NAMALWA (cell line): ENCODE measurements around the gene ACTL7A.
"Not testable (repeated sequence)": the region's sequence is repeated elsewhere in the genome, so short reads cannot be mapped to it uniquely, and the experiment has no call there.

Source experiments
- DNase-seq: peaks from one replicate; pipeline ENCODE4 v3.0.0-alpha.2; 2015; ENCODE audit warnings: low spot score

ACTL7A gene

GRCh38 chr9:108861997-108862396, at the start of gene ACTL7A:
Gene ACTL7A, plus strand, starts transcription at chr9:108862266. Its CDS starts 57 bp downstream, at chr9:108862323.
- DNase-seq, result no peak

DNA sequence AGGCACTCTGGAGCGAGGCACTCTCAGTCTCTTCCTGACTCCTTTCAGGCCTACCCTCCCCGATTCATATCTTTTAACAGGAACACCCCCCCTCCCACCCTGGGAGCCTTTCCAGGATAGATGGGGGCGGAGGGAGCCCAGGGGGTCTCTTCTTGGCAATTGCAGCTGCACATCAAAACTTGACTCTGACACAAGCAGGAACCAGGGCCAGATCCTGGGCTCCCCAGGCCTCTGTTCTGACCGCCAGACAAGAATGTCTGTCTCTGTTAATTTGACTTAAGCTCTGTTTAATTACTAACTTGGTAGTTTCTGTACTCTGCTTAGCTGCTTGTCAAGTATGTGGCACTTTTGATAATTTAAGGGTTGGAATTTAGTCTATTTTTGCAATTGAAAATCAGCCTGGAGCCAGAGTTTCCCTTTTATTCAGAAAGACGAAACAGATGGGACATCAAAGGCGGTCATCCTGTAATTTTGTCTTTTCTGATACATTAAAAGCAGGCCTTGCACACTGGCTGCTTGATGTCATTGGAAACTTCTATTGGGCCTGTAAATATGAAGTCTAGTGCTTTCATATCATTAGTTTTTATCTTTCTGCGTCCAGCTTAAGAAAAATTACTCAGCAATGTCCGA, 49.6 kb upstream of the ACTL7A start:
- no peak for DNase-seq

DNA sequence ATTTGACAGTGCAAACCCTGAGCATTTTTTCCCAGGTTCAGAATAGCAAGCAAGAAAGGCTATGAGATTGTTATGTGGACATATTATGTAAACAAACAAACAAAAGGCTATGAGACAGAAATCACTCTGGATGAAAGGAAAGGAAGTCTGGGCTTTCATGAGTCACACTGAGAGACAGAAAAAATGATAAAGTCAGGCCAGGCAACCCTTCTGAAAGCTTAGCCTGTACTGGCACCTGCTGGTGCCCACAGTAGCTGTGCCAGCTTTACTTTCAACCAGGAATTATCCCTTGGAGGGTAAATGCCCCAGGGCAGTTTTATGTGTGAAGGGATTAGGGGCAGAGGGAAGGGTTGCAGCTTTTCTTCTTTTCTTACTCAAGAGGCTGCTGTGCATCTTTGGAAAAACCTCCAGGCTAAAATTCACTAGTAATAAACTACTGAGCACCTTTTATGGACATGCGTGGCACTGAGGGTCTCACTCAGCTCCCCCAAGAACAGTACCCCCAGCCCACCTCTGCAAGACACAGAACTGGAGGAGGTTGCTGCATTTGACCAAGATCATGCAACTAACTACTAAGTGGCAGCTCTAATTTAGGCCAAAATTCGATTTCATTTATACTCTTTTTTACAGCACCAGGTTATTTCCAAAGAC, 48.0 kb upstream of the ACTL7A start:
- DNase-seq, result no peak

DNA sequence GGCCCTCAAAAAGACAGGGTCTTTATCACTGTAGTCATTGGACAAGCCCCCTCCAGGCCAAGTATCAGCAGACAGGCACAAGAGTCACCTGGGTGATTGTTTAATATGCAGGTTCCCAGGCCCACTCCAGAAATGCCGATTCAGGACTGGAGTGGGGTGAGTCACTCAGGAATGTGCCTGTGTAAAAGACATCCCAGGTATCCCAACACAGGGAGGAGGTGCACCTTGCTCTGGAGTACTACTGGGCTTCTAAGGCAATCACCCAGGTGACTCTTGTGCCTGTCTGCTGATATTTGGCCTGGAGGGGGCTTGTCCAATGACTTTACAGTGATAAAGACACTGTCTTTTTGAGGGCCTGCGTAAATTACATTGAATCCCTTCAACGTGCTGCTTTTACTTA, 46.9 kb upstream of the ACTL7A start:
- no peak for DNase-seq

DNA sequence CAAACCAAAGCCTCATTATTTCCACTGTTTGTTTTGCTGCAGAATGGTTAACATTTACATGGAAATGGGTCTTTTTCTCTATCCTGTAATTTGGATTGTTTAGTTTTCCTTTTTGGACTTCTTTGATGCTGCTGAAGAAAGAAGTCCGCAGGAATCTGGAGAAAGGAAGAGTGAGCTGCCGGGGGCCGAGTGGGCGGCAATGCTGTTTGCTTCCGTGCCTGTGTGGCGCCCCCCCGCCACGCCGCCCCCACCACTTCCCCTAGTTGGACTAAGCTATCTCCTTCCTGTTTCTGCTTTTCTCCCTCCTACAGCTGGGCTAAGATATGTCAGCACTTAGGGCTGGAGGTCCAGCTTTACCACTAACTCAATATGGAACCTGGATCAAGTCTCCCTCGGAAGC, 46.0 kb upstream of the ACTL7A start:
- DNase-seq, result no peak

- no peak for DNase-seq
These were observed 38.2 kb upstream of the ACTL7A start for GRCh38 chr9:108823829-108824228.

- no peak for DNase-seq
These were observed 31.8 kb upstream of the ACTL7A start for GRCh38 chr9:108830272-108830671.

- DNase-seq, result no peak
These were observed 30.4 kb upstream of the ACTL7A start for GRCh38 chr9:108831496-108832178.

GRCh38 chr9:108832179-108832500, 29.9 kb upstream of the ACTL7A start:
- no peak for DNase-seq

- DNase-seq, result no peak
These were observed 27.0 kb upstream of the ACTL7A start for GRCh38 chr9:108834959-108835665.

- no peak for DNase-seq
These were observed 26.2 kb upstream of the ACTL7A start for GRCh38 chr9:108835831-108836230.

GRCh38 chr9:108836319-108836718, 25.7 kb upstream of the ACTL7A start:
- no peak for DNase-seq

GRCh38 chr9:108836781-108837180, 25.3 kb upstream of the ACTL7A start:
- DNase-seq, result no peak

- DNase-seq, result no peak
These were observed 24.5 kb upstream of the ACTL7A start for GRCh38 chr9:108837530-108837929.

GRCh38 chr9:108838017-108838416, 24.0 kb upstream of the ACTL7A start:
- no peak for DNase-seq

DNA sequence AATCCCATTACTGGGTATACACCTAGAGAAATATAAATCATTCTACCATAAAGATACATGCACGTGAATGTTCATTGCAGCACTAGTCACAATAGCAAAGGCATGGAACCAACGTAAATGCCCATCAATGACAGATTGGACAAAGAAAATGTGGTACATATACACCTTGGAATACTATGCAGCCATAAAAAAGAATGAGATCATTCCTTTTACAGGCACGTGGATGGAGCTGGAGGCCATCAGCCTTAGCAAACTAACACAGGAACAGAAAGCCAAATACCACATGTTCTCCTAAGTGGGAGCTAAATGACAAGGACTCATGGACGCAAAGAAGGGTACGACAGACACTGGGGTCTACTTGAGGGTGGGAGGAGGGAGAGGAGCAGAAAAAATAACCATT, 22.5 kb upstream of the ACTL7A start:
- DNase-seq, result not testable (repeated sequence)

GRCh38 chr9:108842610-108843295, 19.3 kb upstream of the ACTL7A start:
- DNase-seq, result no peak

DNA sequence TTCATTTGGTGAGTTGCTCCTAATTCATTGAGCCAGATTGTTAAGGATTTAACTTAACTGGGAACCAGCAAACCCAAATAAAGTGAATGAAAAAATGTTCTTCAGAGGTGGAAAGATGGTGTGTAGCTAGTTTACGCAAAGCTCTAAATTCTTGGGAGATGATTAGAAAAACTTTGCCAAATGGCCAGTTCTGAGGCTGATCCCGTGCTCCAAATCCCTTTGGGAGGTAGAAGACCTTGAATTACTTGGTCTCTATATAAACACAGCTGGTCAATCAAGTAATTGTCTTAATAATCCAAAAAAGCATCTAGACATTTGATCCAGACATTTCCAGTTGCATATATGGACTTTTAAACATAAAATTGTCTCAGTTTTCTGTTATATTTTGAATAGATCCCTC, 17.7 kb upstream of the ACTL7A start:
- DNase-seq, result no peak

GRCh38 chr9:108844856-108845255, 17.2 kb upstream of the ACTL7A start:
- DNase-seq, result no peak

DNA sequence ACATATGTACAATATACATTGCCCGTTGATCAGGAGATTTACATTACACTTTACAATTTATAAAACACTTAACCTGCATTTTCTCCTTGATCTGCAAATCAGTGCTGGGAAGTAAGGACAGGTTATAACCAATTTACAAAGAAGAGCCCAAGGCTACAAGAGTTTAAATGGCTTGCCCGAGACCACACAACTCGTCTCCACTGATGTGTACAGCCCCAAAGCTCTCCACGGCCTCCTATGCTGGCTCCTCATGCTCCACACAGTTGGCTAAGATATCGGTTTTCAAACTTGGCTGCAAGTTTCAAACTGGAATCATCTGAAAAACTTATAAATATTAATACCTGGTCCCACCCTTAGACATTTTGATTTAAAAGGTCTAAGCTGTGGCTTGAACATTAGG, 16.6 kb upstream of the ACTL7A start:
- DNase-seq, result no peak

GRCh38 chr9:108845947-108846346, 16.1 kb upstream of the ACTL7A start:
- no peak for DNase-seq

GRCh38 chr9:108848296-108848695, 13.8 kb upstream of the ACTL7A start:
- not testable (repeated sequence) for DNase-seq
